HG02885 (cell line): ENCODE results near the gene MKKS.
A peak's percentile ranks its signal among the peaks of the same experiment; 100 is the strongest.

Experiments used
- ATAC-seq: cut with Tn5 transposase; IDR thresholded peaks from one replicate; pipeline ENCODE4 v1.9.1; 2021; ENCODE audit warnings: mild to moderate bottlenecking; ENCODE audit not compliant: unreplicated experiment, poor library complexity

Gene MKKS

GRCh38 chr20:10433623-10434466 is at the start of gene MKKS:
Gene MKKS, minus strand, starts transcription at chr20:10434222. Its CDS starts 20,708 bp downstream, at chr20:10413514.
- ATAC-seq: peak; percentile 61

DNA sequence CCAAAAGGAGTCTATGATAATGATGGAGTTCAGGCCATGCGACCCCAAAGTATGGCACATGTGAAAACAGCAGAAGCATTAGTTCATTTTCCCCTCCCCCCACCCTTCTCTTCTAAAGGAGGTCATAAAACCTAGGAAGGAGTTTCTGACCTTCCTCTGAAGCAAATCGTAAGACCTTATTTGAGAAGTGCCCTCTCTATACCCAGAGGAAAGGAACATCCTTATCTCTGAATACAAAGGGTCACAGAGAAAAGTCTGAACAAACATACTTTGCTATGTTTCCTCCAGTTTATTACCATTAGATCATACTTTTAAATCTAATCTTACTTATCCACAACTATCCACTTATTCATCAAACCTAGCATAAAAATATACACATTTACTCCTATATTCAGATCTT is 49.7 kb upstream of the MKKS start:
- no peak for ATAC-seq

DNA sequence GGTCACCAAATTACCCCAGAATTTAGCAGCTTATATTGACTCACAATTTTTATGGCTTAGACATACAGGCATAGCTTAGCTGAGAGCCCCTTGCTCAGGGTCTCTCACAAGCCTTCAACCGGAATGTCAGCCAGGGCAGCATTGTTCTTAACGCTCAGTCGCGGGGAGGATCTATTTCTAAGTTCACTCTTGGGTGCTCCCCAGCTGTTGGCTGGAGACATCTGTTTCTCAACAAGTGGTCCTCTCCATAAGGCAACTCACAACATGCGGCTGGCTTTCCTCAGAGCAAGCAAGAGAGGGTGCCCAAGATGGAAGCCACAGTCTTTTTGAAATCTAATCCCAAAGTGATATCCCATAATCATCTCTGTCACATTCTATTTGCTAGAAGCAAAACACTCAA is 47.7 kb upstream of the MKKS start:
- no peak for ATAC-seq

GRCh38 chr20:10478930-10479329 is 44.9 kb upstream of the MKKS start:
- no peak for ATAC-seq

DNA sequence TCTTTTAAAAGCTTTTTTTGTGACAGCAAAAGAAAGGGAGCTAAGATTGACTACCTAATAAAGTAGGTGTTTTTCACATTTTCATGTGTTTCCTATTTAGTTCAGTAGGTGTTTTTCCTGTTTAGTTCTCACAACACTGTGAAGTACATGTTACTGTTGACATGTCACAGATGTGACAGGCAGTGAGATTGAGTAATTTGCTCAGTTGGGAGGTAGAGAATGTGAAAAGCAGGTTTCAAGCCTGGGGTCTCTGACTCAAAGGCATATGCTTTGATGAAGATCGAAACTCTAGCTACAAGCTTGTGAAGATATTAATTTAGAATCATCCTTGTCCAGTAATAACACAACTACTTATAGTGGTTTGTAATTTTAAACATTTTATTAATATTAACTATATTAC is 44.2 kb upstream of the MKKS start:
- peak; percentile 67 for ATAC-seq

DNA sequence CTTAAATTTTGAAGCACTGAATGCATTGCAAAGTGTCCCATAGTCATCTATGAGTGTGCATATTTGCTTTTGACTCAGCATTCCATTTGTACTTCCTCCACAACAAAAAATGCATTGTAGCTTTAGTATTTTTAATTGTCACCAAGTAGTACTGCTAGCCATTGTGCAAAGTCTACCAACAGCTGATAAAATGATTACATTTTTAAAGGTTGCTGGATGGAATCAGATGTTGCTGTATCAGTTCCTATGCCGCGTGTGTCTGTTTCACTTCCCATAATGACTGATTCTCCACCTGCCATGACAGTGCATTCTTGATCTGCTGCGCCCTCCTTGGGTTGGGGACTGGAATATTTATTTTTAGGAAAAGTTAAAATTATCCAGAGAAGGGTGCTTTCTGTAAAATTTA is 42.3 kb upstream of the MKKS start:
- peak; percentile 81 for ATAC-seq

DNA sequence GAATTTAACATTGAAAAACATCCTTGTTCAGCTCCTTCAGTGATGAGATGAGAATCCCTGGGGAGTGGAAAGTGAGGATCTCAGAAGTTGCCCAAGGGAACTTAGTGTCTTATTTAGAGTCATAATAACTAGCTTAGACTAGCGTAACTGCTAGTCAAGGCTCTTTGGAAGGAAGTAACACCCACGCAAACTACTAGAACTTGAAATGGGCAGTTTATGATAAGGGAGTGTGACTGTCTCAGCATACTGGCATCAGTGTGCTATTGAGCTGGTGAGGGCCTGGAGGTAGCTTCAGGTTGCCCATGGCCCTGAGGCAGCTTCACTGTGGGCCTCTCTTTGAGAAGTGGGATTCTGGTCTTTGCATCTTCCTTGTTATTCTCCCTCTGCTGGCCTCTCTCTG is 41.2 kb upstream of the MKKS start:
- peak; percentile 36 for ATAC-seq

- no peak for ATAC-seq
These were observed 40.7 kb upstream of the MKKS start for GRCh38 chr20:10474606-10475184.

- no peak for ATAC-seq
These were observed 38.8 kb upstream of the MKKS start for GRCh38 chr20:10472871-10473270.

DNA sequence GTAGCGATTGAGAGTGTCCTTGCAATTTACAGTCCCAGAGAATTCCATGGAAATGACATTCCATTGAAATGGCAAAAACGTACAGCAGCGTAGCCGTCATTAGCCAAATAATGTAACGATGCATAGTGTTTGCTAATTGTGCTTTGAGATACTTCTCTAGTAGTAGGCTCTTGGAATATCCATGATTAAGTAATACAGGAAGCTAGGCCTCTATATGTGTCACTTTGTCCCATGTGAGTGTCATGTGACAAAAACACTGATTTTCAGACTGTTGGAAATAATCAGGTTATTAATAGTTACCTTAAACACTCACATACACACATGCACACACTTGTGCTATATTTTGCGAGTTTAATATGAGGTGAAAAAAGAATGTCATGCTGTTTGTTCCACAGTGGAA is 36.3 kb upstream of the MKKS start:
- ATAC-seq: no peak

- no peak for ATAC-seq
These were observed 35.6 kb upstream of the MKKS start for GRCh38 chr20:10469599-10469998.

DNA sequence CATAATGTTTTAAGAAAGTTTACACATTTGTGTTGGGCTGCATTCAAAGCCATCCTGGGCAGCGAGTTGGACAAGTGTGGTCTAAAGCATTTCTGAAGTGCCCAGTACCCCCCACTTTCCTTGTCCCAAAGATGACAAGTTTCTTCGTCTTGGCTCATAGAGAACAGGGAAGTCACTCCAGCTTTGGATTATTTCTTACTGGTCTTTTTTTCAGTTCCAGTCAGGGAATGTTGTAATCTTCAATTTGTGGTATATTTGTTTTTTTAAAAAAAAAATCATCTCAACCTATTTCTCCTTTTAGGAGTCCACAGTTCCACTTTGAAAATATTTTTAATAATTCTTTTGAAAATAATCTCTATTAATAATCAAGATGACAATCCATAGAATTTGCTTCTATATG is 35.0 kb upstream of the MKKS start:
- no peak for ATAC-seq

- no peak for ATAC-seq
These were observed 34.4 kb upstream of the MKKS start for GRCh38 chr20:10468340-10468845.

- no peak for ATAC-seq
These were observed 33.8 kb upstream of the MKKS start for GRCh38 chr20:10467681-10468339.

- ATAC-seq: no peak
These were observed 32.8 kb upstream of the MKKS start for GRCh38 chr20:10466855-10467254.

DNA sequence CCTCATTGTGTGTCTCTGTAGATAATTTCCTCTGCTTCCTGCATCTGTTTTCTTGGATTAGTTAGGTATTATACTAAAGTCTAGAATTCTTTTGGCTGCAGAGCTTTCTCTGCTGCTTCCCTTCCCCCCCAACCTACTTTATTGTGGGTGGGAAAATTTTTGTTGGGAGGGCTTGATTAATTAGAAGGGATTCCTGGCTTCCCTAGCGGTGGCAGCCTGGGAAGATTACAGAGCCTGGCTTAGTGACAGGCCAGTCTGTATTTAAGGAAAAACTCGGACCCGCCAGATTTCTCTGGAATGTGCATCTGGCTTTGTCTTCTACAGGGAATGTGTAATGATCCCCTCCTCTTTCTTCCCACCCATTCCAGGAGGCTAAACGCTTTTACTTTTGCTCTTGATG is 32.3 kb upstream of the MKKS start:
- no peak for ATAC-seq

DNA sequence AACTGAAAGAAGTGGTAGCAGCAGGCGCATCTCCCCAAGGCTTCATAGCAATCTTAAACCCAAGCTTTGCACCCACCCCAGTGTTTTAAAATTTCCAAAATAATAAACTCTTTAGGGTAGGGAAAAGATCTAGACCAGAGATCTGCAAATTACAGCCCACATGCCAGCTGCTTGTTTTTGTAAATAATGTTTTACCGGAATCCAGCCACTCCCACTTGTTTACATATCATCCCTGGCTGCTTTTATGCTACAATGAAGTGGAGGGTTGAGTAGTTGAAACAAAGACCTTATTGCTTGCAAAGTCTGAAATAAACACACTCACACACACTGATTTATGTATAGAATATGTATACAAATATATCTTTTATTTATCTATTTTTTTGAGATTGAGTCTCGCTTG is 31.1 kb upstream of the MKKS start:
- no peak for ATAC-seq

DNA sequence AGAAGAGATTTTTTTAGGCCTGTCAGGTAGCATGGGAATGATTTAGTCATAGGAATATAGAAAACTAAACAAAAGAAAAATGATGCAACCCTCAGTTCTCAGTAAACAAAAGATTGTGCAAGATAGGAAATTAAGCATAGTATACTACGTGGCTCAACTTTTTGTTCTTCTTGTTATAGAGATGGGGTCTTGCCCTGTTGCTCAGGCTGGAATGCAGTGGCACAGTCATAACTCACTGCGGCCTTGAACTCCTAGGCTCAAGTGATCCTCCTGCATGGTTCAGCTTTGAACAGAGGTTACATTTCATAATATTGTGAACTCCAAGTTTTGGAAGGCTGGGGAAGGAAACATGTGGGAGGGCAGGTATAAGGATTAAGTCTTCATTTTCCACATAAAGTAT is 29.6 kb upstream of the MKKS start:
- ATAC-seq: no peak

DNA sequence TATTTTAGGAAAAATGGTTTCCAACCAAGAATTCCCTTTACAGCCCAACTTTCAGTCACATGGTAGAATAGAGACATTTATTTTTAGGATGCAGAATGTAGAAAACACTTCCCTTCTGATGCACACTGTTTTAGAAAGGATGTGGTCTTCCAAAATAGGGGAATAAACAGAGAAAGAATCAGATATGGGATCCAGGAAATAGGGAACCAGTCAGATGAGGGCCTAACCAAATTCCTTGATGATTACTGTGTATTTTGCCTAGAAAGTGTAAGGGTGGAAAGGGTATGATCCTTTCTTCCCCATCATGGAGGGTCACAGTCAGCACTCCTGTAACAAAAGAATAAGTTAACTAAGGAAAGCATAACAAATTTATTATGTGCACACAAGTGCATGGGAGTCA is 28.5 kb upstream of the MKKS start:
- no peak for ATAC-seq

- ATAC-seq: no peak
These were observed 27.5 kb upstream of the MKKS start for GRCh38 chr20:10461495-10461894.

DNA sequence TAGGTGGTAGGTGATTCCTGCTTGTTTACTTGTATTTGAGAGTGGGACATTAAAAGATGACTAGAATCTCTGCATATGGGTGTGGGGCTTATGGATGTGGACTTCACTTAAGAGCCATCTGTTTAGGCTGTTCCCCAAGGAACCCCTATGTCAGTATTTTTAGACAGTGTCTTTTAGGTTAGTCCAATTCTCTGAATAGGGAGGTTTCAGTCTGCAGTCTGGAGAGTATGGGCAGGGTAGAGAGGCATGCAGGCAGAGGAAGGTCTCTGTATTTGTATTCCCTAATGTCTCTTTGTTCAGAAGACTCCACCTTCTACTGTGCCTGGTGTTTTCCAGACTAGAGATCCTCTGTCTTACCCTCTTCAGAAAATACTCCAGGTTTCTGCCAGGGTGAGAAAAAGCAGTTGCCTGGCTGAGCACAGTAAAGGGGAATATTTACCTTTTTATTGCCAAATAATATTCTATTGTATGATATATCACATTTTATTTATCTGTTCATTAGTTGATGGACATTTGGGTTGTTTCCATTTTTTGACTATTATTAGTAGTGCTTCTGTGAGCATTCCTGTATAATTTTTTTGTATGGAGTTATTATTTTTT is 20.2 kb upstream of the MKKS start:
- ATAC-seq: no peak
